Thyroid gland (tissue), 4 donors: ENCODE measurements around the gene ALDH1A2. TPM values are rescaled to one million over a fixed set of nuclear protein-coding genes. Genes with fewer than 3 reads are reported as not detected.

Experiments
- DNase-seq, 2 donors: peaks; one replicate each; pipeline ENCODE4 v3.0.0-alpha.2; 2019
- H3K27ac ChIP-seq, 3 donors: fragments of 200-600 bp; sonication (generic); 1 replicate in 2 of 3; 2 replicates in 1 of 3; pipeline ENCODE4 v1.5.1; 2016 to 2019; ENCODE audit warnings: mild to moderate bottlenecking in 1 of 3, moderate library complexity in 1 of 3
- H3K27me3 ChIP-seq: fragments of 200-600 bp; sonication (generic); one replicate; pipeline ENCODE4 v1.5.1; 2019
- H3K36me3 ChIP-seq, 2 donors: fragments of 200-600 bp; sonication (generic); one replicate each; pipeline ENCODE4 v1.5.1; 2016 to 2019
- H3K4me1 ChIP-seq, 2 donors: fragments of 200-600 bp; sonication (generic); one replicate each; pipeline ENCODE4 v1.5.1; 2017 to 2019
- H3K4me3 ChIP-seq, 3 donors: fragments of 200-600 bp; sonication (generic); replicated peaks in 1 of 3; 1 replicate in 2 of 3; 2 replicates in 1 of 3; pipeline ENCODE4 v1.5.1; 2016; ENCODE audit warnings: mild to moderate bottlenecking in 1 of 3
- H3K9me3 ChIP-seq: fragments of 200-600 bp; sonication (generic); one replicate; pipeline ENCODE4 v1.5.1; 2017
- POLR2A ChIP-seq, 2 donors: fragments of 450-650 bp; IDR thresholded peaks; one replicate each; pipeline ENCODE4 v1.6.1; 2017; ENCODE audit warnings: antibody characterized with exemption in 2 of 2, mild to moderate bottlenecking in 2 of 2, moderate library complexity in 1 of 2
- WGBS, 2 donors: methylation state at CpG; one replicate each; pipeline ENCODE4 v1.1.5; 2017; 5-methylcytosine and 5-hydroxymethylcytosine counted together
- intact Hi-C: fragments of 100-400 bp; cut with DNase I; formaldehyde crosslinking; loops from one replicate; pipeline ENCODE4 v1.15.1; 2023
- total RNA-seq, 4 donors: library from RNA; depleted of rRNA; stranded (reverse); fragments of >200 nt; gene quantifications; one replicate each; pipeline ENCODE4 v1.2.3, GENCODE V29; 2016
- TF ChIP-seq, protein P1 (sequence below), 6 experiments: fragments of 200-600 bp in 3 of 6; fragments of 450-650 bp in 3 of 6; sonication (generic) in 3 of 6; IDR thresholded peaks; one replicate each; pipeline ENCODE4 v1.5.1; 2016 to 2019; ENCODE audit warnings: antibody characterized with exemption in 6 of 6, mild to moderate bottlenecking in 2 of 6, inconsistent platforms in 1 of 6, moderate library complexity in 1 of 6

ALDH1A2 gene
- total RNA-seq, 4 donors from 2014 or later: 0.98 to 12.4 (median 7.3) TPM

DNA sequence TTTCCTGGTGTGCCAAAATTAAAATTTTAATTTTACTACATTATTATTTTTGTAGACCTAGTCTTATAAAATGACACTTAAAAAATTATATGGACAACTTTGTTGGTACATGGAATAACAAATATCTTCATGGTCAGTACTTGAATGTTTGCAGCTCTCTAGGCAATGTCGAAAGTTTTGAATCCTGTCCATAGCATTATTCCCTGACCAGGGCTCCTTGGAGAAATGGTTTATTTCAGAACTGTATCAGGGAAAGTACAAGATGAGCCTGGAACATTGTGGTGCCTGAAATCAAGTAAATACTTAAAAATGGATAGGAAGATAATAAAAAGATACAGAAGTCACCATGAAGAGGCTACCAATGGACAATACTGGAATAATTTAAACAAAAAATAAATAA, 47.6 kb downstream of the ALDH1A2 start:
- WGBS, 2 donors: 91 to 92% methylated on average over 1 of the region's 1 CpG
- TF ChIP-seq, protein P1, sequence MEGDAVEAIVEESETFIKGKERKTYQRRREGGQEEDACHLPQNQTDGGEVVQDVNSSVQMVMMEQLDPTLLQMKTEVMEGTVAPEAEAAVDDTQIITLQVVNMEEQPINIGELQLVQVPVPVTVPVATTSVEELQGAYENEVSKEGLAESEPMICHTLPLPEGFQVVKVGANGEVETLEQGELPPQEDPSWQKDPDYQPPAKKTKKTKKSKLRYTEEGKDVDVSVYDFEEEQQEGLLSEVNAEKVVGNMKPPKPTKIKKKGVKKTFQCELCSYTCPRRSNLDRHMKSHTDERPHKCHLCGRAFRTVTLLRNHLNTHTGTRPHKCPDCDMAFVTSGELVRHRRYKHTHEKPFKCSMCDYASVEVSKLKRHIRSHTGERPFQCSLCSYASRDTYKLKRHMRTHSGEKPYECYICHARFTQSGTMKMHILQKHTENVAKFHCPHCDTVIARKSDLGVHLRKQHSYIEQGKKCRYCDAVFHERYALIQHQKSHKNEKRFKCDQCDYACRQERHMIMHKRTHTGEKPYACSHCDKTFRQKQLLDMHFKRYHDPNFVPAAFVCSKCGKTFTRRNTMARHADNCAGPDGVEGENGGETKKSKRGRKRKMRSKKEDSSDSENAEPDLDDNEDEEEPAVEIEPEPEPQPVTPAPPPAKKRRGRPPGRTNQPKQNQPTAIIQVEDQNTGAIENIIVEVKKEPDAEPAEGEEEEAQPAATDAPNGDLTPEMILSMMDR (IDR thresholded peaks at IDR 0.05): no peak
- TF ChIP-seq POLR2A (IDR thresholded peaks at IDR 0.05): no peak

DNA sequence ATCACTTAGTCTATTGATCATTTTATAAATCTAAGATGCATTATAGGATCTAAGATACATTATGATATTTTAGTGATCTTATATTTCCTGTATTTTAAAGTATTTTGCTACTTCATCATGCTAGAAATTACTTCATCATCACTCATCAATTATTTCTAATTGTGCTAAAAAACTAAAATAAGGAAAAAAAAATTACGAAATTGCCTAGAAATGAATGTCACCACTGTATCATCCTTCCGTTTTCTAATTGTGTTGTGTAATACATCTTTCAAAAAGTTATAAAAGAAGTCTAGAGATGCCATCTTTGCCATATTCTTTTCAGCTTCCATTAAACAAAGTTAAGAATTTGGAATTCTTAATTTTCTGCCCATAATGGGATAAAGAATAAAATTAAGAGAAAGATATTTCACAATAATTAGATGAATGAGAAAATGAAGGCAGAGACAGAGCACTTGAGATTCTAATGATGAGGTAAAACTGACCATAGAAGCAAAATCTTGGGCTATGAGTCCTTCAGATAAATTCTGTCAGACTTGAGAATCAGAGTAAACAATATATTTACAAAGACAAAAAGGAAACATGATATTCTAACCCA, 48.8 kb downstream of the ALDH1A2 start:
- H3K4me1 ChIP-seq: no peaks in the 10 kb centered on the region
- H3K4me3 ChIP-seq: no peak overlapping the region
- H3K9me3 ChIP-seq: no peaks in the 10 kb centered on the region
- no peak overlapping the region for H3K27ac ChIP-seq
- no peak for DNase-seq
- WGBS, 2 donors: 73 to 82% methylated on average over 2 of the region's 2 CpGs
- H3K27me3 ChIP-seq: no peaks in the 10 kb centered on the region
- no peaks in the 10 kb centered on the region for H3K36me3 ChIP-seq
- intact Hi-C loops: no loop called here
- no peak for TF ChIP-seq POLR2A (IDR thresholded peaks at IDR 0.05)
- TF ChIP-seq, protein P1 (IDR thresholded peaks at IDR 0.05): no peak

More for the DNA sequence above, 47.6 kb downstream of the ALDH1A2 start:
- Histone ChIP-seq H3K27ac (no peak overlapping the region), H3K36me3 (no peaks in the 10 kb centered on the region), H3K27me3 (no peaks in the 10 kb centered on the region), H3K4me3 (no peak overlapping the region), H3K4me1 (no peaks in the 10 kb centered on the region), H3K9me3 (no peaks in the 10 kb centered on the region)
- intact Hi-C loops: no loop called here
- no peak for DNase-seq

GRCh38 chr15:58015565-58015964, 49.9 kb downstream of the ALDH1A2 start:
- no peaks in the 10 kb centered on the region for H3K27me3 ChIP-seq
- WGBS, 2 donors: 36 to 57% methylated on average over 1 of the region's 1 CpG
- TF ChIP-seq, protein P1 (IDR thresholded peaks at IDR 0.05): no peak
- TF ChIP-seq POLR2A (IDR thresholded peaks at IDR 0.05): no peak
- no peak overlapping the region for H3K4me3 ChIP-seq
- H3K27ac ChIP-seq: no peak overlapping the region
- H3K9me3 ChIP-seq: no peaks in the 10 kb centered on the region
- no peaks in the 10 kb centered on the region for H3K36me3 ChIP-seq
- DNase-seq: no peak
- no peaks in the 10 kb centered on the region for H3K4me1 ChIP-seq
- intact Hi-C loops: no loop called here

GRCh38 chr15:58014470-58014869, 51.0 kb downstream of the ALDH1A2 start:
- TF ChIP-seq, protein P1 (IDR thresholded peaks at IDR 0.05): no peak
- TF ChIP-seq POLR2A (IDR thresholded peaks at IDR 0.05): no peak
- H3K4me1 ChIP-seq: no peaks in the 10 kb centered on the region
- H3K36me3 ChIP-seq: no peaks in the 10 kb centered on the region
- no peak overlapping the region for H3K4me3 ChIP-seq
- no peak overlapping the region for H3K27ac ChIP-seq
- no peaks in the 10 kb centered on the region for H3K27me3 ChIP-seq
- no peak for DNase-seq
- WGBS, 2 donors: 96 to 100% methylated on average over 1 of the region's 1 CpG
- intact Hi-C loops: no loop called here
- H3K9me3 ChIP-seq: no peaks in the 10 kb centered on the region

- intact Hi-C loops: no loop called here
- no peaks in the 10 kb centered on the region for H3K4me1 ChIP-seq
- no peak overlapping the region for H3K4me3 ChIP-seq
- no peaks in the 10 kb centered on the region for H3K9me3 ChIP-seq
- H3K36me3 ChIP-seq: no peaks in the 10 kb centered on the region
- DNase-seq: no peak
- no peak for TF ChIP-seq POLR2A (IDR thresholded peaks at IDR 0.05)
- TF ChIP-seq, protein P1 (IDR thresholded peaks at IDR 0.05): no peak
- WGBS, 2 donors: 65 to 72% methylated on average over 4 of the region's 4 CpGs
- H3K27me3 ChIP-seq: no peaks in the 10 kb centered on the region
- H3K27ac ChIP-seq: no peak overlapping the region
Measured at GRCh38 chr15:58014040-58014439, 51.5 kb downstream of the ALDH1A2 start.
